Mesothelial cell of epicardium (in vitro differentiated cells): ENCODE measurements around the gene PMP22. TPM values are rescaled to one million over a fixed set of nuclear protein-coding genes. Genes with fewer than 3 reads are reported as not detected.
"Not testable (repeated sequence)": the region's sequence is repeated elsewhere in the genome, so short reads cannot be mapped to it uniquely, and the experiment has no call there.

Experiments
- DNase-seq, 2 experiments: peaks; one replicate each; pipeline ENCODE4 v3.0.0; 2021; ENCODE audit warnings: low spot score in 2 of 2; ENCODE audit not compliant: unreplicated experiment in 2 of 2
- H3K27ac Mint-ChIP-seq: 2 replicates; pipeline ENCODE4 v1.8.0; 2021; ENCODE audit warnings: mixed read lengths
- H3K27me3 Mint-ChIP-seq: 2 replicates; pipeline ENCODE4 v1.8.0; 2021; ENCODE audit warnings: low read depth, mixed read lengths
- H3K36me3 Mint-ChIP-seq: 2 replicates; pipeline ENCODE4 v1.8.0; 2021; ENCODE audit warnings: mixed read lengths
- H3K4me1 Mint-ChIP-seq: 2 replicates; pipeline ENCODE4 v1.8.0; 2021; ENCODE audit warnings: mixed read lengths
- H3K4me3 Mint-ChIP-seq: 2 replicates; pipeline ENCODE4 v1.8.0; 2021; ENCODE audit warnings: mild to moderate bottlenecking, moderate library complexity, mixed read lengths
- H3K9me3 Mint-ChIP-seq: 2 replicates; pipeline ENCODE4 v1.8.0; 2021; ENCODE audit warnings: mixed read lengths
- CTCF ChIP-seq: fragments of 200-600 bp; sonication (generic); IDR thresholded peaks from one replicate; pipeline ENCODE4 v1.5.0; 2021; ENCODE audit warnings: antibody characterized with exemption; ENCODE audit not compliant: unreplicated experiment
- total RNA-seq: library from RNA; stranded (reverse); gene quantifications from 3 replicates; pipeline ENCODE4 v1.2.1, GENCODE V29; 2021

Gene PMP22
- total RNA-seq, 1 donor from 2014 or later = 50.4 TPM

DNA sequence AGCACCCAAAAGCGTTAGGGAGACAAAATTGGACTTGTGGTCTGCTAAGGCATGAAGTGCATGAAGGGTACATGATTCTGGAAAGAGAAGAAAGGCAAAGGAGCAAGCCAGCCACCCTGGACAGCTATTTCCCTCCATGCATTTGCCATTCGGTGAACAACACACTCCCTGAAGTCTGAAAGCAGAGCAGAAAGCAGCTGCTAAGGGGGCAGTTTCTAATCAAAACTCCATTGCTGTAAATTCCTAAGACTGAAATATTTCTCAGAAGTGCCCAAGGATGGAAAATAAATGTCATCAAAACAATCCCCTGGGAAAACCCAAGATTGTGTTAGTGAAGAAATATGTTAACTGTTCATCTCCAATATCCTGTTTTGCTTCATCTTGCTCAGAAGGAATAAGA lies 44.3 kb downstream of the PMP22 start:
- Mint-ChIP-seq H3K4me3 (no peak overlapping the region), H3K36me3 (no peaks in the 10 kb centered on the region), H3K27me3 (no peaks in the 10 kb centered on the region), H3K9me3 (no peaks in the 10 kb centered on the region), H3K4me1 (peaks cover 8% of the 10 kb centered on the region), H3K27ac (no peak overlapping the region)
- TF ChIP-seq CTCF = no peak
- no peak for DNase-seq

- Mint-ChIP-seq H3K4me1 (peaks cover 8% of the 10 kb centered on the region), H3K27ac (no peak overlapping the region), H3K9me3 (no peaks in the 10 kb centered on the region), H3K27me3 (no peaks in the 10 kb centered on the region), H3K4me3 (no peak overlapping the region), H3K36me3 (no peaks in the 10 kb centered on the region)
- no peak for DNase-seq
- TF ChIP-seq CTCF = no peak
These were observed 48.6 kb downstream of the PMP22 start for GRCh38 chr17:15216481-15216880.

- H3K27me3 Mint-ChIP-seq = peaks cover 4% of the 10 kb centered on the region
- H3K4me1 Mint-ChIP-seq = peaks cover 8% of the 10 kb centered on the region
- no peak overlapping the region for H3K27ac Mint-ChIP-seq
- no peaks in the 10 kb centered on the region for H3K9me3 Mint-ChIP-seq
- no peaks in the 10 kb centered on the region for H3K36me3 Mint-ChIP-seq
- no peak for DNase-seq
- TF ChIP-seq CTCF = no peak
- H3K4me3 Mint-ChIP-seq = no peak overlapping the region
These were observed 51.6 kb downstream of the PMP22 start for GRCh38 chr17:15213381-15214087.

GRCh38 chr17:15210247-15210646 lies 54.9 kb downstream of the PMP22 start:
- Mint-ChIP-seq H3K4me1 (no peaks in the 10 kb centered on the region), H3K27ac (no peak overlapping the region), H3K27me3 (peaks cover 7% of the 10 kb centered on the region), H3K4me3 (no peak overlapping the region), H3K9me3 (peaks cover 10% of the 10 kb centered on the region), H3K36me3 (no peaks in the 10 kb centered on the region)
- no peak for TF ChIP-seq CTCF
- DNase-seq = no peak

DNA sequence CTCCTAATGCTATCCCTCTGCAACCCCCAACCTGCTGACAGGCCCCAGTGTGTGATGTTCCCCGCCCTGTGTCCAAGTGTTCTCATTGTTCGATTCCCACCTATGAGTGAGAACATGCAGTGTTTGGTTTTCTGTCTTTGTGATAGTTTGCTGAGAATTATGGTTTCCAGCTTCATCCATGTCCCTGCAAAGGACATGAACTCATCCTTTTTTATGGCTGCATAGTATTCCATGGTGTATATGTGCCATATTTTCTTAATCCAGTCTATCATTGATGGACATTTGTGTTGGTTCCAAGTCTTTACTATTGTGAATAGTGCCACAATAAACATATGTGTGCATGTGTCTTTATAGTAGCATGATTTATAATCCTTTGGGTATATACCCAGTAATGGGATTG lies 62.1 kb downstream of the PMP22 start:
- not testable (repeated sequence) for H3K27ac Mint-ChIP-seq, H3K4me1 Mint-ChIP-seq, DNase-seq, H3K36me3 Mint-ChIP-seq, H3K27me3 Mint-ChIP-seq, H3K4me3 Mint-ChIP-seq
- peaks cover 36% of the 10 kb centered on the region for H3K9me3 Mint-ChIP-seq

- DNase-seq, H3K27me3 Mint-ChIP-seq, H3K4me1 Mint-ChIP-seq, H3K4me3 Mint-ChIP-seq, H3K27ac Mint-ChIP-seq, H3K36me3 Mint-ChIP-seq: not testable (repeated sequence)
- H3K9me3 Mint-ChIP-seq = peaks cover 41% of the 10 kb centered on the region
These were observed 64.6 kb downstream of the PMP22 start for GRCh38 chr17:15200574-15200973.

- Mint-ChIP-seq H3K27me3 (peaks cover 6% of the 10 kb centered on the region), H3K36me3 (peaks cover 4% of the 10 kb centered on the region), H3K4me1 (no peaks in the 10 kb centered on the region), H3K9me3 (peaks cover 37% of the 10 kb centered on the region), H3K4me3 (no peak overlapping the region), H3K27ac (no peak overlapping the region)
- DNase-seq = no peak
- no peak for TF ChIP-seq CTCF
These were observed 67.9 kb downstream of the PMP22 start for GRCh38 chr17:15197229-15197628.
